ENCODE measurements around the gene UNK.
A peak's percentile ranks its signal among the peaks of the same experiment; 100 is the strongest.

UNK gene

DNA sequence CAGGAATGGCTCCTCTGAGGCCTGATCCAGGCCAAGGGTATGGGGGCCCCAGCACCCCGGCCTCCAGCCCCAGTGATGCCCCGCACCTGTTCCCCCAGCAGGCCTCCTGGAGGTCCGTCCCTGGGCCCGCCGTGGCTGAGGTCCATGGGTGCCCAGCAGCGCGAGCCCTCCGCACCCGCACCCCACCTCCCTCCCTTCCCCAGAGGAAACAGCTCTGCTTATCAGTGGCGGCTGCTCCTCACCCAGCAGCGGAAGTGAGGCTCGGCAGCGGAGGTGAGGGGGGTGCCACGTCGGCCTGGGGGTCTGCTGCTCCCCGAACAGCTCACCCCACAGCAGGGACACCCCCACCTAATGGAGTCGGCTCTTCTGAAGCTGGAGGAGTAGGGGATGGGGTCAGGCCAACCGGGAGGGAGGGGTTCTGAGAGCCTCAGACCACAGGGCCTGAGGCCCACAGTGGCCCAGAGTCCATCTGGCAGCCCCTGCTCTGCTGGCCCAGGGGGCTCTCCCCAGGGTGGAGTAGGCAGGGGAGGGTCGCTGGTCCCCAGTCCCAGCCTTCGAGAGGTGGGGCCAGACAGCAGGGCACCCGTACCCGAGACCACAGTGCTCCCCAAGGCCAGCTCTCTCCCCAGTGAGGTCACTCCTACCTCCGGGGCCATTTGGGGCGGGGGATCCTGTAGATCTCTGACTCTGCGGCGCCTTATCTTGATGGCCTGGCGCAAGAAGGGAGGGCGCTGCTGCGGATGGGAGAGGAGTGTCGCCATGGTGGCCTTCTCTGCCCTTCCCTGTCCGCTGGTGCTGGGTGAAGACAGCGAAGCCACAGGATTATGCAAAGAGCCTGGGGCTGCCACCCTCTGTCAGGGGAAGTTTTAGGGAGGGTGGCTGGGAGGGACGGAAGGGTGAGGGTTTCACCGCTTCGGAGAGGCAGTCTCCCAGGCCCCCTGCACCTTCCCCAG is 59.2 kb downstream of the UNK start, which contains the start of gene UNC13D:
TSS of gene UNC13D (minus strand) at position 828 of the 953 bp plus-strand sequence. CDS start at position 761, 67 bp downstream.
- peaks cover 30% of the 10 kb centered on the region for H3K36me3 ChIP-seq (replicated peaks)
- in situ Hi-C loops (cut with HindIII; ENCODE audit: low pct_ligation_motif_present, low sequenced_read_pairs), result no loop called here
- no peak within 1 kb of the TSS for H3K27ac ChIP-seq
- H3K4me3 ChIP-seq (ENCODE audit: low read depth, low read length), result no peak within 1 kb of the TSS
- no peak for DNase-seq
- no peak for TF ChIP-seq CTCF (IDR thresholded peaks at IDR 0.05; ENCODE audit: low read depth, low read length, missing control alignments)
- no peaks in the 10 kb centered on the region for H3K27me3 ChIP-seq (replicated peaks)

DNA sequence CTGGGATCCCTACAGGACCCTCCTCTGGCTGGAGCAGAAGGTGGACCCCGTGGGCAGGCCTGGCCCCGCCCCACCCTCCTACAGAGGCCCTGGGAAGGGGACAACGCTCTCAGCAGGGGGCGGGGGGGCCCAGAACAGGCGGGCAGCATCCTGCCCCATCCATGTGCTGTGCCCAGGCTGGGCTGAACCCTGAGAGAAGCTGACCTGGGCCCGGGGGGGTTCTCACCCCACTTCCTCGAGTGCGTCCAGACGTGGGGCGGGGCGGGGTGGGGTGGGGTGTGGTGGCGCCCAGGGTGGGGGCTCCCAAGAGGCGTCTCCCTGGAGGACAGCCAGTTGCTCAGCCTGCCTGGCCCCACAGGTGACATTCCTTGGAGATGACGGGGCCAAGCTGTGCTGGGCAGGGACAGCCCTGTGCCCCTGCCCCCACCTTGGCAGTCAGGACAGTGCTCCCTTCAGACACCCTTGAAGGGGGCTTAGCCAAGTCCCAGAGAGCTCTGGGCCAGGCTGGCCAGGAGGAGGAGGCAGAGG is 60.0 kb downstream of the UNK start:
- Histone ChIP-seq H3K4me3 (ENCODE audit: low read depth, low read length) (no peak overlapping the region), H3K27ac (no peak overlapping the region), H3K27me3 (replicated peaks) (no peaks in the 10 kb centered on the region), H3K36me3 (replicated peaks) (peaks cover 37% of the 10 kb centered on the region)
- TF ChIP-seq CTCF (IDR thresholded peaks at IDR 0.05; ENCODE audit: low read depth, low read length, missing control alignments), result no peak
- no peak for DNase-seq
- in situ Hi-C loops (cut with HindIII; ENCODE audit: low pct_ligation_motif_present, low sequenced_read_pairs), result no loop called here

- H3K36me3 ChIP-seq (replicated peaks), result peaks cover 41% of the 10 kb centered on the region
These were observed 60.6 kb downstream of the UNK start for GRCh38 chr17:75845058-75845711.

DNA sequence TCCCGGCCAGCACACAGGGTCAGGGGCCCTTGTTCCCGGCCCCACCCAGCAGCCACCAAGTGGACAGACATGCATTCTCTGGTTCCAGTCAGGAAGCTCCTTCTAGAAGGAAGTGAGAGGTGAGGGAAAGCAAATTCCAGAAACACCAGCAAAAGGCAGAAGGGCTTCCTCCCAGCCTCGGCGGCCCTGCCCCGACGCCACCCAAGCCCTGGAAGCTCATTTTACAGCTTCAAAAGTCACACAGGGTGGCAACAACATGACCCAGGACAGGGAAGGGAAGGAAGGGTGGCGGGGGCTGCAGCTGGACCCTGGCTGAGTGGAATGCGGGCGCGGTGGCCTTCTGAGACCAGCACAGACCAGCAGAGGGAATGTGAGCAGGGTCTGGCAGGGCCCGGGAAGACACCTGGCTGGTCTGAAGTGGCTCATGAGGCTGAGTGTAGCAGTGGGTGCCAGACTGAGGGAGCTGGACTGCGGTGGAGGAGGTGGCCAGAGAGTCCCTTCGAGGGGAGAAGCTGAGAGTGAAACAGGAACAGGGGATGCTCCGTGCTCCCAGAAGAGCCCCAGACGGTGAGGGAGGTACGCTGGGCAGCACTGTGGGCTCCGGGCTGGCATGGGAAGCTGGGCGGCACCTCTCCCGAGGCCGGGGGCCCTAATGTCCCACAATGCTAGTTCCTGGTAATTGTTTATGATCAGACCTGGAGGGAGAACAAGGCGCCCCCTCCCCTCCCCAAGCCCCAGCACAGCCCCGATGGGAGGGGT is 61.5 kb downstream of the UNK start:
- H3K27ac ChIP-seq, result no peak overlapping the region
- no peak for TF ChIP-seq CTCF (IDR thresholded peaks at IDR 0.05; ENCODE audit: low read depth, low read length, missing control alignments)

More at GRCh38 chr17:75845058-75845711, 60.6 kb downstream of the UNK start:
- in situ Hi-C loops (cut with HindIII; ENCODE audit: low pct_ligation_motif_present, low sequenced_read_pairs), result no loop called here
- Histone ChIP-seq H3K27me3 (replicated peaks) (no peaks in the 10 kb centered on the region), H3K27ac (no peak overlapping the region), H3K4me3 (ENCODE audit: low read depth, low read length) (no peak overlapping the region)
- peak; percentile 84 for TF ChIP-seq CTCF (IDR thresholded peaks at IDR 0.05; ENCODE audit: low read depth, low read length, missing control alignments)
- DNase-seq, result peak; percentile 66

More for the DNA sequence above, 61.5 kb downstream of the UNK start:
- no peaks in the 10 kb centered on the region for H3K27me3 ChIP-seq (replicated peaks)
- DNase-seq, result no peak
- no peak overlapping the region for H3K4me3 ChIP-seq (ENCODE audit: low read depth, low read length)
- in situ Hi-C loops (cut with HindIII; ENCODE audit: low pct_ligation_motif_present, low sequenced_read_pairs), result no loop called here
- peaks cover 50% of the 10 kb centered on the region for H3K36me3 ChIP-seq (replicated peaks)
